ENCODE data around the gene CERCAM.

The CERCAM gene, protein sequence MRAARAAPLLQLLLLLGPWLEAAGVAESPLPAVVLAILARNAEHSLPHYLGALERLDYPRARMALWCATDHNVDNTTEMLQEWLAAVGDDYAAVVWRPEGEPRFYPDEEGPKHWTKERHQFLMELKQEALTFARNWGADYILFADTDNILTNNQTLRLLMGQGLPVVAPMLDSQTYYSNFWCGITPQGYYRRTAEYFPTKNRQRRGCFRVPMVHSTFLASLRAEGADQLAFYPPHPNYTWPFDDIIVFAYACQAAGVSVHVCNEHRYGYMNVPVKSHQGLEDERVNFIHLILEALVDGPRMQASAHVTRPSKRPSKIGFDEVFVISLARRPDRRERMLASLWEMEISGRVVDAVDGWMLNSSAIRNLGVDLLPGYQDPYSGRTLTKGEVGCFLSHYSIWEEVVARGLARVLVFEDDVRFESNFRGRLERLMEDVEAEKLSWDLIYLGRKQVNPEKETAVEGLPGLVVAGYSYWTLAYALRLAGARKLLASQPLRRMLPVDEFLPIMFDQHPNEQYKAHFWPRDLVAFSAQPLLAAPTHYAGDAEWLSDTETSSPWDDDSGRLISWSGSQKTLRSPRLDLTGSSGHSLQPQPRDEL

DNA sequence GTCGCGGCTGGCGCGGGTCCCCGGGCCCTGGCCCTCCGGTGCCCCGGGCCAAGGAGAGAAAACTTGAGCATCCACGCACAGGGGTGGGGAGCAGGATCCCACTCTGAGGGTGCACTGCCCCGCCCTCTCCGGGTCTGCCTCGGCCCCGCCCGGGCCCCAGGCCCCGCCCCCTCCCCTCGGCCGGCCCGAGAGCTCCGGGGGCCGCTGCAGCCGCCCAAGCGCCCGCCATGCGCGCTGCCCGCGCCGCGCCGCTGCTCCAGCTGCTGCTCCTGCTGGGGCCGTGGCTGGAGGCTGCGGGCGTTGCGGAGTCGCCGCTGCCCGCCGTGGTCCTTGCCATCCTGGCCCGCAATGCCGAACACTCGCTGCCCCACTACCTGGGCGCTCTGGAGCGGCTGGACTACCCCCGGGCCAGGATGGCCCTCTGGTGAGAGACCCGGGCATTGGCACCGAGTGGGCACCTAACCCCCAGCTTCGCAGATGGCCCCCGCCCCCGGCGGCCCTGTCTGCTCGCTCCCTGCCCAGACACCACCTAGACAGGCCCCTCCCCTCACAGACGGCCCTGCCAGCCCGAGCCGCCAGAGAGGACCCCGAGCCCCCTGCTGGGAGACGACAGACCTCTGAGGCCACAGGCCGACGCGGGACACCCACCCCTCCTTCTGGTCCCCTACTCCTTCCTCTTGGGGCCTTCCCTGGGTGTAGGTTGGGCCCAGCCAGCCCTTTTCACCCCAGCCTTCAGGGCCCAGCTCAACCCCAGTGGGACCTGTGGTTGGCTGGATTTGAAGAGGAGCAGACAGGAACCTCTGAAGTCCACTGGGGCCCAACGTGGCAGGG is at the start of gene CERCAM:
Gene CERCAM, plus strand, starts transcription at position 207 of the 831 bp plus-strand sequence. Its CDS starts 21 bp downstream, at position 228.
- TF ChIP-seq, protein P1, sequence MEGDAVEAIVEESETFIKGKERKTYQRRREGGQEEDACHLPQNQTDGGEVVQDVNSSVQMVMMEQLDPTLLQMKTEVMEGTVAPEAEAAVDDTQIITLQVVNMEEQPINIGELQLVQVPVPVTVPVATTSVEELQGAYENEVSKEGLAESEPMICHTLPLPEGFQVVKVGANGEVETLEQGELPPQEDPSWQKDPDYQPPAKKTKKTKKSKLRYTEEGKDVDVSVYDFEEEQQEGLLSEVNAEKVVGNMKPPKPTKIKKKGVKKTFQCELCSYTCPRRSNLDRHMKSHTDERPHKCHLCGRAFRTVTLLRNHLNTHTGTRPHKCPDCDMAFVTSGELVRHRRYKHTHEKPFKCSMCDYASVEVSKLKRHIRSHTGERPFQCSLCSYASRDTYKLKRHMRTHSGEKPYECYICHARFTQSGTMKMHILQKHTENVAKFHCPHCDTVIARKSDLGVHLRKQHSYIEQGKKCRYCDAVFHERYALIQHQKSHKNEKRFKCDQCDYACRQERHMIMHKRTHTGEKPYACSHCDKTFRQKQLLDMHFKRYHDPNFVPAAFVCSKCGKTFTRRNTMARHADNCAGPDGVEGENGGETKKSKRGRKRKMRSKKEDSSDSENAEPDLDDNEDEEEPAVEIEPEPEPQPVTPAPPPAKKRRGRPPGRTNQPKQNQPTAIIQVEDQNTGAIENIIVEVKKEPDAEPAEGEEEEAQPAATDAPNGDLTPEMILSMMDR (IDR thresholded peaks at IDR 0.05; ENCODE audit: low read depth, low read length) = peak; percentile 17
- peak; percentile 18 for DNase-seq (ENCODE audit: low read depth, low spot score)
- in situ Hi-C loops (cut with HindIII; ENCODE audit: low sequenced_read_pairs) = no loop called here
- peak within 1 kb of the TSS; percentile 74 for H3K4me3 ChIP-seq (ENCODE audit: low read depth, low read length)

DNA sequence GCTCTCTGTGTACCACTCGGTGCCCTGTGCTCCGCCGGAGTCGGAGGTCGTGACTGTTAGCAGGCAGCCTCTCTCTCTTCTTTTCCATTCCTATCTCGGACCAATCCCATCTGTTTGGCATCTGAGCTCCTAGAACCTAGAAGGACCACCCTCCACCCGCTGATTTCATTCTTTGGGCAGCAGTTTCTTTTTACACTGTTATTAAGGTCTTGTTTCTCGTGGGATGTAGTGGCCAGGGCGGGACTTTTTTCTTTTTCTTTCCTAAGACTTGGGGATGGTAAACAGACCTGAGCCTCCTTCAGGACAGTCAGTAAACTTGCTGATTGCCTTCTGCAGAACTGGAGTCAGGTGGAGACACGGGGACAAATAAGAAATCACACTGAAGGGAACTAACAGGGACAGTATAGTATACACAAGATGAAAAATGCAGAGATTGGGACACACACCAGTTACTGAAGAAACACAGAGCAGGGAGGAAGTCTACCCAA is 49.0 kb upstream of the CERCAM start:
- H3K4me3 ChIP-seq (ENCODE audit: low read depth, low read length) = peak overlapping the region; percentile 95
- no peak for DNase-seq (ENCODE audit: low read depth, low spot score)
- TF ChIP-seq, protein P1 (IDR thresholded peaks at IDR 0.05; ENCODE audit: low read depth, low read length) = no peak
- in situ Hi-C loops (cut with HindIII; ENCODE audit: low sequenced_read_pairs) = no loop called here

DNA sequence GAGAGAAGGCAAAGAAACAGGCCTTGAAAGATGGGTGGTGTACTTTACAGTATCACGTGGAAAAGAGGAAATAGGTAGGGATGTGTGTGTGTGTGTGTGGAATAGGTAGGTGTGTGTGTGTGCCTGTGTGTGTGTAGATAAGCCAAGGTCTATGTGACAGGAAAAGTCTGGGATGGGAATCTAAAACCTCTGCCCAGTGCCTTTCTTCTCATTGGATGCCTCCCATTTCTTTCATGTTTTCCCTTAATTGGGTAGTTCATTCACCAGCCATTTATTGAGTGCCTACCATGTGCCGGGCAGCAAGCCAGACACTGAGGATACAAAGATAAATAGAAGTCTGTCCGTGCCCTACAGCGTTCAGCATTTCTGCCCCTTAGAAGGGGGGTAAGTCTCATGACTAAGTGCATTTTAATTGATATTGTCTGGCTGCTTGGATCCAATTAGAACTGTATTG is 48.4 kb upstream of the CERCAM start:
- in situ Hi-C loops (cut with HindIII; ENCODE audit: low sequenced_read_pairs) = no loop called here
- TF ChIP-seq, protein P1 (IDR thresholded peaks at IDR 0.05; ENCODE audit: low read depth, low read length) = no peak

DNA sequence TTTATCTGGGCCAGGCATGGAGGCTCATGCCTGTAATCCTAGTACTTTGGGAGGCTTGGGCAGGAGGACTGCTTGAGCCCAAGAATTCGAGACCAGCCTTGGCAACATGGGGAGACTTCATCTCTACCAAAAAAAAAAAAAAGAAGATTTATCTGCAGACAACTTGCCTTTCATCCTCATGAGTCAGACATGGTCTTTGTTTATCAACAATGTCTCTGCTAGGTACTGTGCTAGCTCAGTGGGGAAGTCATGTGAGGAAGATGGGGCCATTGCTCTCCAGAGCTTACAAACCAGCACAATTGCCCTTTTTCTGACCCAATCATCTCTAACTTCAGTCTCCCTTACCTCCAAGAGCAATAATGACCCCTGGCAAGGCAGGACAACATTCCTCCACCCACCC is 47.9 kb upstream of the CERCAM start:
- TF ChIP-seq, protein P1 (IDR thresholded peaks at IDR 0.05; ENCODE audit: low read depth, low read length) = no peak
- DNase-seq (ENCODE audit: low read depth, low spot score) = no peak

More for the DNA sequence above, 48.4 kb upstream of the CERCAM start:
- peak overlapping the region; percentile 95 for H3K4me3 ChIP-seq (ENCODE audit: low read depth, low read length)
- no peak for DNase-seq (ENCODE audit: low read depth, low spot score)

DNA sequence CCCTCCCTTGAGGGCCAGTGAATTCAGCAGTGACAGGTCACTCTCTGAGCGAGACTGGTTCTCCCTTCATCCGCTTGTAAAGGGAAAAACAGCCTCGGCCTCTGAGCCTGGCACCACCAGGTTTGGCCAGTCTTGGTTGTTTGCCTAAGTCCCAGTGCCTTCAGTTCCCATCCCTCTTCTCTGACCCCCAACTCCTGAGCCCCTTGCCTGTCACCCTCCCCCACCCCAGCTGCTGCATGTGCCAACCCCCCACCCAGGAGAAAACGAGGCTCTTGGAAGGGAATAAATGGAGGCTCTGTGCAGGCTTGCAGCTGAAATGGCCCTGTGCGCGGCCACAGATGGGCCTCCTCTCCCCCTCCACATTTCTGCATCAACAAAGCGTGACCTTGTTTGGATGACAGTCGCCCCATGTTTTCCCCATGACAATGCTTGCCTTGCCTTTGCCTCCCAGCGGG is 46.4 kb upstream of the CERCAM start:
- TF ChIP-seq, protein P1 (IDR thresholded peaks at IDR 0.05; ENCODE audit: low read depth, low read length) = no peak
- no peak for DNase-seq (ENCODE audit: low read depth, low spot score)
- H3K4me3 ChIP-seq (ENCODE audit: low read depth, low read length) = no peak overlapping the region
- in situ Hi-C loops (cut with HindIII; ENCODE audit: low sequenced_read_pairs) = no loop called here

More for the DNA sequence above, 47.9 kb upstream of the CERCAM start:
- in situ Hi-C loops (cut with HindIII; ENCODE audit: low sequenced_read_pairs) = no loop called here
- H3K4me3 ChIP-seq (ENCODE audit: low read depth, low read length) = no peak overlapping the region

DNA sequence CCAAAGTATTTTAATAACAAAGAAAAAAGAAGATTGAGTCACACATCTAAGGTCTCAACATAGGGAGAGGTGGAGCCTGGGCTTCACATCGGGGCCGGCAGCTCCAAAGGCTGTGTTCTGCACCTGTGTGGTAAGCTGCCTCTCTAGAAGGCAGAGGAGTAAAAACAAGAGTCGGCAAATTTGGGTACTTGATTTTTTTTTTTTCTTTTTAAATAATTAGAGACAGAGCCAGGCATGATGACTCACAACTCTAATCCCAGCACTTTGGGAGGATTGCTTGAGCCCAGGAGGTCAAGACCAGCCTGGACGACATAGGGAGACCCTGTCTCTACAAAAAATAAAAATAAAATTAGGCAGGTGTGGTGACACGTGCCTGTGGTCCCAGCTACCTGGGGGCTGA is 44.8 kb upstream of the CERCAM start:
- in situ Hi-C loops (cut with HindIII; ENCODE audit: low sequenced_read_pairs) = no loop called here
- H3K4me3 ChIP-seq (ENCODE audit: low read depth, low read length) = no peak overlapping the region
- TF ChIP-seq, protein P1 (IDR thresholded peaks at IDR 0.05; ENCODE audit: low read depth, low read length) = no peak
- no peak for DNase-seq (ENCODE audit: low read depth, low spot score)
